NK-92 (cell line): Measurements from ENCODE around the gene ATIC.
"Not testable (repeated sequence)": the region's sequence is repeated elsewhere in the genome, so short reads cannot be mapped to it uniquely, and the experiment has no call there.

Experiments used
- DNase-seq: peaks from one replicate; lab custom pipeline; 2025; ENCODE audit not compliant: unreplicated experiment; lab: John Stamatoyannopoulos, UW

ATIC gene

GRCh38 chr2:215360059-215360458, 48.2 kb downstream of the ATIC start:
- not testable (repeated sequence) for DNase-seq

GRCh38 chr2:215360596-215360995, 48.7 kb downstream of the ATIC start:
- no peak for DNase-seq

- no peak for DNase-seq
Observed at GRCh38 chr2:215361211-215361875, 49.5 kb downstream of the ATIC start.

DNA sequence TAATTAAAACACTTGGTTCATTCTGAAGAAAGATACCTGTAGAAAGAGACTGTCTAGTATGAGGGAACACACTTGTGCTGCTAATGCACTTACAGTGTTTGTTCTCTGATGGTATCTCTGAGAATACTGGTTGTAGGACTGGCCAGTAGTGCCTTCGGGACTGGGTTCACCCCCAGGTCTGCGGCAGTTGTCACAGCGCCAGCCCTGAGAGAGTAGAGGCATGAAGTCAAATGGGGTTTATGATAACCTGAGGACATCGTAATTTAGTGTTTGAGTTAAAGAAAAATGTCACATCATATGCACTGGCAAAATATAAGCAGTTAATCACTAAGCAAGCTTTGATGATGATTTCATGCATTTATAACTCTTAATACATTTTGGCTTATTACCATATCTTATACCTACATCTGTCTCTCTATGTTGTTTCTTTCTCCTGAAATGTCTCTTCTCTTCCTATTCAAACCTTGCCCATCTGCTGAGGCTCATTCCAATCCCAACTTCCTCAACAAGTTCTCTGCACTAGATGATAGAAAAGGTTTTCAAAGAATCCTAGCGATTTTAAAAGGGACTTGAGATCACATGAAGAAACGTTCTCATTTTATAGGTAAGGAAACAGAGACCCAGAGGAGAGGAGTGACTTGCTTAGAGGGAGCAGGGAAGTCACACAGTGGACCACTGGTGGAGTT, 50.2 kb downstream of the ATIC start:
- DNase-seq: no peak

GRCh38 chr2:215362562-215362904, 50.7 kb downstream of the ATIC start:
- DNase-seq: no peak

GRCh38 chr2:215363039-215363438, 51.2 kb downstream of the ATIC start:
- DNase-seq: no peak

DNA sequence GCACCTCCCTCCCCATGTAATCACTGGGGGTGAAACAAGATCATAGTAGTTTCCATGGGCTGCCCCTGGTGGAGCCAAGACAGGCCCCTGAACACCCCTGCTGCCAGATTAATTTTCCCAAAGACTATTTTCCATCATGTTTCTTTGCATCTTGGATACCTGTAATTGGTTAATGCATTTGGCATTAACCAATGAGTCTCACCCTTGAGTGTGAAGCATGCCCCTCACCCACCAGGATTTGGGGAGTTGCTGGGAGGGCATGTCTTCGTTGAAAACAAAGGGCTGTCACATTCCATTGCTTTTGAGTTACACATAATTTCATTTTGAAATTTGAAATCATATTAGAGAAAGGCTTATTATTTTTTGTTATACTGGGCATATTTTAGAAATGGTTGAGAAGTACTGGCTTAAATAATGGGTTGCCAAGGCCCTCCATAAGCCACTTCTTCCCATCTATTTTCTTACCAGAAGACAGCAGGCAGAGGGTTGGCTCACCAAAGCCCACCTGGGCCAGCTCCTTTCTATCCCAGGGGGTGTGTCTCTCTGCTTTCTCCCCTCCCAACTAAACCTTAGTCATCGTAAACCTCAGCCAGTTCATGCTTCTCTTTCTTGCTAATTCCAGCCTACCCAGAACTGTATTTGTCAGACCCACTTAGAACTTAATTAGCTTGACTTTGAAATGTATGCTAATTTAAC, 51.8 kb downstream of the ATIC start:
- DNase-seq: no peak

GRCh38 chr2:215364157-215365155, 52.6 kb downstream of the ATIC start:
- DNase-seq: no peak

DNA sequence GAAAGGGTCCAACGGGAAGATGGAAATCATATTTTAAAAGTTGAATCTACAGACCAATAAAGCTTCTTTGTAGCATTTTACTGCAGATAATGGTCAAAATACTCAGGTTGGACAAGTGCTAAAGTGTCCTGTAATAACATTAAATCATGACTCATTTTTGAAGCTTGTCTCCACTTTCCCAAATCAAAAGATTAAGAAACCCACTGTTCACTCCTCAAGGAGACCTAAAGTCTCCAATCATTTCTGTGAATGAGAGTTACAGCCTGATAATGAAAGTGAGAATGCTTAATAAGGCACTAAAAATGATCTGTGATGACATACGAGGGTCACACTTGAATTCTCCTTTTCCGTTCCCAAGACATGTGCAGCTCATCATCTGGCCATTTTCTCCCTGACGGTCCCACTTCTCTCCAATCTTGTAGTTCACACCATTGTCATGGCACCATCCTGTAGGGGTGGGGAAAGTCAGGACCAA, 53.4 kb downstream of the ATIC start:
- DNase-seq: no peak

GRCh38 chr2:215366440-215367032, 54.7 kb downstream of the ATIC start:
- DNase-seq: no peak

GRCh38 chr2:215367662-215368492, 56.0 kb downstream of the ATIC start:
- DNase-seq: no peak

DNA sequence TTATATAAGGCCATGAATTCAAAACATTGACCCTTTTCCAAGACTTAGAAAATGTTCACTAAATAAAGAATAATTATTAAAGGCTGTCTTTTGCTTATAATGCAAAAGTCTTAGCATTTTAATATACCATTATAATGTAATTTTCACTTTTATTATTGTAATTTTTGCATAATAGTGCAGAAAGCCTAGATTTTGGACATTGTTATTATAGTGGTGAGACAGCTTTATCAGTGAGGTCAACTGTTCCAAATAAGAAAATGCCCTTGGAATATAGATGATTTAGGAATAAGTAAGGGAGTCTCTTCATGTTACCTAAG, 56.6 kb downstream of the ATIC start:
- DNase-seq: no peak

GRCh38 chr2:215369181-215369760, 57.4 kb downstream of the ATIC start:
- no peak for DNase-seq

DNA sequence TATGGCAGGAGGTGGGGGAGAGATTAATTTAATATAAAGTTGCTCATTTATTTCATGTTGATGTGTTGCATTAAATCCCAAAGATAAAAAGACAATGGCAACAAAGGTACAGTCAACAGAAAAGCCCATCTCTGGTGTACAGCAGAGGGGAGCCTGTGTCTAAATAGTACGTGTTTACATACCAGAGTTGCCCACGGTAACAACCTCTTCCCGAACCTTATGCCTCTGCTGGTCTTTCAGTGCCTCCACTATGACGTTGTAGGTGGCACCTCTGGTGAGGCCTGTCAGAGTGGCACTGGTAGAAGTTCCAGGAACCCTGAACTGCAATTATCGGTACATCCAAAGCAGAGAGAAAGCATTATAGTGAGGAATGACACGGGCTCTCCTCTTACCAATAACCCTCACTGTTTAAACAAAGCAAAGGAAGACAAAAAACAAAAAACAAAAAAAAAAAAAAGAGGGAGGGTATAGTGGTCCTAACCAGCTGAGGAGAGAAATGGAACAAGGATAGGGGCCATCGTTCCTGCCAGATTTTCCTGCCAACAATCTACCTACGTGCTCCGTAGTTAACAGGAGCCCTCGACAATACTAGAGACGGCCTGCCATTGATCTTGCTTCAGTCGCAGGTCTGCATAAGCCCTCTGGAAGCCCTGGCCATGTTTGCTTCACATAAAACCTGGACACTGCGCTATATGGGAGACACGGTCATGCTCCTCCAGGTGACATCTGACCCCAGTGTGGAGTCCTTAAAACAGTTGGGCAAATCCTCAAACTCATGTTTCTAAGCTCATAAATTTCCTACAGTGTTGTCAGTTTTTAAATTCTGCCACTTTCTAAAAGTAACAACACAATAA, 58.5 kb downstream of the ATIC start:
- no peak for DNase-seq

- DNase-seq: no peak
Observed at GRCh38 chr2:215371915-215372897, 60.3 kb downstream of the ATIC start.

GRCh38 chr2:215372968-215373649, 61.2 kb downstream of the ATIC start:
- no peak for DNase-seq

DNA sequence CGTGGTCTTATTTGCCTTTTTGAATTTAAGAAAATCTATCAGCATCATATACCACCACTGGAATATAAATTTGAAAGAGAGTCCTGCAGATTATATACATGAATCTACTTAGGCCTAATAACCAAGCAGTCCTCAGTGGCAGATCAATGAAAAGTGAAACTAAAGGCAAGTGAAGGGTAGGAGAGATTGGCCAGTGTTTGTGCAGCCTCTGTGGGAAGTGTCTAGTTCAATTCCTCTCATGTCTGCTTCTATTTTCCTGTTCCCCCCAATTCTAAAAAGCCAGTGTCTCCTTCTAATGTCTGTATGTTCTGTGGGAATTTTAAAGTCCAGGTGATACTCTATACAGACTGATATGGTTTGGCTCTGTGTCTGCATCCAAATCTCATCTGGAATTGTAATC, 62.1 kb downstream of the ATIC start:
- no peak for DNase-seq
